Hematopoietic multipotent progenitor cell treated with erythropoietin and hydrocortisone succinate and interleukin-3 and kit ligand, for 15 days (in vitro differentiated cells): ENCODE data around the gene CDK5RAP2.
"Not testable (repeated sequence)": the region's sequence is repeated elsewhere in the genome, so short reads cannot be mapped to it uniquely, and the experiment has no call there.

Experiments
- DNase-seq: peaks from one replicate; pipeline ENCODE4 v3.0.0-alpha.2; 2015; ENCODE audit warnings: low spot score

Gene CDK5RAP2

DNA sequence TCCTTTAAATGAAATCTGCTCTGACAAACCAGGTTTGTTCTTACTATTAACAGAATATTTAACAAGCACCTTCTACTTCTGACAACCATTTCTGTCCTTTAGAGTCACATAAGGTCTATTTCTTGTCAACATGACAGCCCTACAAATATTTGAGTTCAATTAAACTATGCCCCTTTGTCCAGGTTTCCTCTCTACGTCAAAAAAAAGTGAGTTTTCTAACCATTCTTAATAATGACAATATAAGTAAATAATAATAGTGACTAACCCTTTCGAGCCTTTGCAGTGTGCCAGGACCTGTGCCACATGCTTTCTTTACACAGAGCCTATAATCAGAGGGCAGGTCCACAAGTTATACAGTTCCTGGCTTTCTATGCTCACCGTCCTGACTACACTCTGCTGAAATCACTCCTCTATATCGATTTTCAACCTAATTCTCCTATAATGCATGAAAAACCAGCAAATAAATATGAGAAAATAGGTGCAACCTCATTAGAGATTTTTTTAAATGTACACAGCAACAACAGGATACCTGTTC is 115.0 kb downstream of the CDK5RAP2 start:
- no peak for DNase-seq

DNA sequence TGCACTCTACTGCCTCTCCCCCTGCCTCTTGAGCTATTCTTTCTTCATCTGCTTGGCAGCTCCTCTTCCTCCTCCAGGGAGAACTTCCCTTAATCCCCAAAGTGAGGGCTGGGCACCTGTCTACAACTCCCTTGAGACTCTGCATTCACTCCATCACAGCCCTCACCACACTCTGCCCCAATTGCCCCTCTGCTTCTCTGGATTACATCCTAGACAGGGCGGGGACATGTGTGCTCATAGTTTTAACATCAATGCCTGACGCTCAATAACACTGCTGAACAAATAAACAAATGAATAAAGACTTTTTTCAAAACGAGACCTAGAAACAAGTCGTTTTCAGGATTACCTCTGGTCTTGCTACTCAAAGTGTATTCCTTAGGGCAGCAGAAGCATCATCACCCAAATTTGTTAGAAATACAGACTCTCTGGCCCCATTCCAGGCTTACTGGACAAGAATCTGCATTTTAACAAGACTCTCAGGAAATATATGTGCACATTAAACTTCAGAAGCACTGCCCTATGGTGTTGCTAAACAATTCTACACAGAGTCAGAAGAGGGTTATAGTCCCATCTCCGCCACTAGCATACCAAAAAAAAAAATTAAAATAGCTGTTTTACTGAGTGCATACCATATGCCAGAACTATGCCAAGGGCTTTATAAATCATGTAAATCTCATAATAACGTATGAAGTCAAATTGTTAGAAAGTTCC is 115.6 kb downstream of the CDK5RAP2 start:
- no peak for DNase-seq

DNA sequence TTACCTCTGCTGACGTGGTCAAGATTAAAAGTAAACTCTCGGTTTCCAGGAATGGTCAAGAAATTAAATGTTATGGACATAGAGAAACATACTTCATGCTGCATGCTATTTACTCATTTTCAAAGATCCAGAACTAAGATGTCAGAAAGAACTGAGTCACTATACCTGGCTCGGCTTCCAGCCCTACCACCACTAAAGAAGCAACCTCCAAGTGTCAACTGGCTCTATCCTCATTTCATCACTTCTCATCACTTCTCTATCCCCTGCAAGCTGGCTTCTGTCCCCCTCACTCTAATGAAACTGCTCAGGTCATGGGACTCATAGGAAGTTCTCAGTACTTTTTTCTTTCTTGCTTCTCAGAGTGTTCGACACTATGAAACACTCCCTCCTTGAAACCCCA is 116.2 kb downstream of the CDK5RAP2 start:
- peak; percentile 6 for DNase-seq

DNA sequence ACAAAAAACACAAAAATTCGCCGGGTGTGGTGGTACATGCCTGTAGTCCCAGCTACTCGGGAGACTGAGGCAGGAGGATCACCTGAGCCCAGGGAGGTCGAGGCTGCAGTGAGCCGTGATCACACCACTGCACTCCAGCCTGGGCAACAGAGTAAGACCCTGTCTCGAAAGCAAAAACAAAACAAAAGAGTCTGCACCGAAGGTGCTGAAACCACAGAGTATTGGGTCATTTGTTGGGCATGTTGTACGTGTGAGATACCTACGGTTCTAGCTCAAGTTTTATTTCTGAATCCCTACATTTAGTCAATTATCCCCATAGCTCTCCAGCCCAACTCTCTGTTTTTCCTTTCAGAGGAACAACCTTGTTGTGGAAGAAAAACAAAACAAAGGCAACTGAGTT is 118.3 kb downstream of the CDK5RAP2 start:
- DNase-seq: not testable (repeated sequence)

DNA sequence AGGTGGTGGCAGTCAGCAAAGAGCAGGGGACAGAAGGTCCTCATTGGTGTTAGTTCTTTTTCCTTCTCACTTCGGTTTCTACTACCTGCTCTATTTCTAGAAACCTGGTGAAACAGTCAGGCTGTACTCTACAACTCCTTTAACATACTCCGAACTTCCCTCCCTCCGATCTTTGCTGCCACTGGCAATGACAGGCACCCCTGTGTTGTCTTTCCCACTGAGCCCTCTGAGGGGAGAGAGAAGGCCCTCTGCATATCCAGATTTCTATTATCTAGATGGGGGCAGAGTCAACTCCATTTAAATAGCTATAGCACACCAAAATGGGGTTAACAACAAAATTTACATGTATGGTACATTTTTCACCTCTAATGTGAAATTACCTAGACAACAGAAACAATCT is 123.7 kb downstream of the CDK5RAP2 start:
- no peak for DNase-seq

DNA sequence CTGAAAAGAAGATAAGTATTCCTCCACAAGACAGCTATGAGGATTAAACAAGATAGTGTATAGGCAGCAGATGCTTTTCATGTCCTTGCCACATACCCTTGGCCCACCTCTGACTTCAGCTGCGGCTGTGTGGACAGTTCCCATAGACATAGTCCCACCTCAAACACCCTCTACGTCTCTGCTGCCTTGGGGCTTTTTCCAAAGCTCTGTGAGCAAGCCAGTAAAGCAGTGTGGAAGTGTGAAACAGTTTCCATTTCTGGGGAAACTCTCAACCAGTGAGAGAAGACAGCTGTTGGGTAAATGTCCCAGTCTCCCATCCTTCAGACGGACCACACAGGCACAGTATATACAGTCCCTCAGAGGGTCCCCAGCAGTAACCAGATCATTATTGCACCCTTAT is 125.5 kb downstream of the CDK5RAP2 start:
- no peak for DNase-seq

DNA sequence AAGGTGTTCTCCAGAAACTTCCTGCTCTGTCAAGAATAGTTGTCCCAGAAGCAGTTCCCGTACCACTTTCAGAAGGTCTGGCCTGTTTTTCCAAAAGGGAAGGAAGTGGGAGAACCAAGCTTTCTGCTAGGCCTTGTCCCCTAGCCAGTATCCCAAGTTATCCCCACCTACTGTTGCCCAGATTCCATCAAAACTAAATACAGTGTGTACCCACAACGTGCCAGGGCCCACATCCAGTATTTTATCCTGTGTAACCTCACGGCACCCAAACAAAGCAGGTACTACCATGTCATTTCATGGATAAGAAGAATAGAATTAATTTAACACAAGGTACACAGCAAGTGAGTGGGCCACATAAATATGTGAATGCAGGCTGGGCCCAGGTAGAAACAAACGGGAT is 126.2 kb downstream of the CDK5RAP2 start:
- DNase-seq: no peak

DNA sequence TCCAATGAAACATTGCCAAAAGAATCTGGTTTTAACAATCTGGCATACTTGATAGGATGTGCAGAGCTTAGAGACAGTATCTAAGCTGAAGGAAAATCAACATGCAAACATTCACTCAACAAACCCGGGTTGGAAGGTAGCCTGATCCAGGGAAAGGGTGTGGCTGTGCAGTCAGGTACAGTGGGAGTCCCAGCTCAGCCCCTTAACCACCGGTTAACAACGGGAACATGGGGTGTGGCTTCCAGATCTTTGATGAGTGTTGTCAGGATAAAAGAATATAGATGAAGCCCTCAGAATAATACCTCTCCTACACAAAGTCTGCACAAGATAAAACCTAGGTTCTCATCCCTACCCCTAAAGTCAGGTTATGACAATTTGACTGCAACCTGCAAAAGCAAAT is 127.3 kb downstream of the CDK5RAP2 start:
- no peak for DNase-seq

DNA sequence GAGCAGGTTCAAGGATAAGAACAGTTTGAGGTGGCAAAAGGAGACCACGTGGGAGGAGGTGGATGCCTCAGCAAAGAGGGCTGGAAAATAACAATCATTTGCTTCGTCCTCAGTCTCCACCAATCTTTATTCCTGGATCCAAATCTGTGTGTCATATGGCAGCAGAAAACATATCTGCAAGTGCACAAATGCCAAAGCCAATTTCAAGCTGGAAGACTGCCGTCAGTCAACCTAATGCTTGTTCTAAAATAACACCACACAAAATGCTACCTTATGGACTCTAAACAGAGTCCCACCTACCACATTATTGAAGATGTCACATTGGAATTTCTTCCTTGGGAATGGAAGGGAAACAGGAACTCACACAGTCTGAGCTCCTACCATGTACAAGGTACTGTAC is 129.1 kb downstream of the CDK5RAP2 start:
- DNase-seq: no peak

DNA sequence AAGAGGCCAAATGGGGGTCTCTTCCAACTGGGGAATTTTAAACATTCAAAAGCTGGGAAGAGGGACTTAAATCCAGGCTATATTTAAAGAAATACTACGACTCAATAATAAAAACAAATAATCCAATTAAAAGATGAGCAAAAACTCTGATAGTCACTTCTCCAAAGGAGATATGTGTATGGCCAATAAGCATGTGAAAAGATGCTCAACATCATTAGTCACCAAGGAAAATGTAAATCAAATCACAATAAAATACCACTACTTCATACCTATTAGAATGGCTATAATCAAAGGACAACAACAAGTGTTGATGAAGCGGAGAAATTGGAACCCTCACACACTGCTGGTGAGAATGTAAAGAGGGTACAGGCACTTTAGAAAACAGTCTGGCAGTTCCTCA is 130.4 kb downstream of the CDK5RAP2 start:
- DNase-seq: no peak

DNA sequence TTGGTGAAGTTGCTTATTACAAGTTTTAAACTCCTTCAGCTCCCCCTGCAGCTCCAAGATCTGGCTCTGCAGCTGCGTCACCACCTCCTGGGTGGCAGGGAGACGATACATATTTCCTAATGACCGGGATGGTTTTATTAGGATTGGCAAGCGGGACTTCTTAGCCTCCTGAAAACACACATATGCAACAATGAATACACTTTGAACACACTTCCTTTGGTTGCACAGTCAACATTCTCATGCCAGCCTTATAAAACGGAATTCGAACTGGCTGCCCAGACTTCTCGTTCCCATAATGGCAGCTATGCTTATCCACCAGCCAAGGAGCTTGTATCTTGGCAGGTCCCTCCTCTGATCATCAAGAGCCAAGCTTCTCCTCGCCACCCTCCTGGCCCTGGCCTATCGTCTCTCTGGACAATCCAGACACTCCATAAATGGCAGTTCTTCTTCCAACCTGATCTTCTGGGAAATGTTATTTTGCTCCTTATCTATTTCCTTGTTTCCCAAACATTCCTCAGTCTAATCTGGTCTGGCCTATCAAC is 131.9 kb downstream of the CDK5RAP2 start:
- no peak for DNase-seq

DNA sequence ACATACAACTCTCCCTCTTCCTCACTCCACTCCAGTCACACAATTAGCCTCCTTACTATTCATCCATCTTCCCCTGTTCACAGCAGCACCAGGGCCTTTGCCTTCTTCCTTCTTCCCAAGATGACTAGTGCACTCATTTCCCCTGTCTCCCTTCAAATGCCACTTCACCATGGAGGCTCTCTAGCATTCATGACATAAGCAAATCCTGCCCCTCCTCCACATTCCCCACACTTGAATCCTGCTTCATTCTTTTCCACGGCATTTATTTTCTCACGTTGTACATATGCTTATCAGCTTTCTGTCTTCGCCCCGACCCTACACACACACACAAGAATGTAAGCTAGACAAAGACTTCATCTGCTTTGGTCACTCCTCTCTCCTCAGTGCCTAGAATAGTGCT is 133.3 kb downstream of the CDK5RAP2 start:
- DNase-seq: no peak

DNA sequence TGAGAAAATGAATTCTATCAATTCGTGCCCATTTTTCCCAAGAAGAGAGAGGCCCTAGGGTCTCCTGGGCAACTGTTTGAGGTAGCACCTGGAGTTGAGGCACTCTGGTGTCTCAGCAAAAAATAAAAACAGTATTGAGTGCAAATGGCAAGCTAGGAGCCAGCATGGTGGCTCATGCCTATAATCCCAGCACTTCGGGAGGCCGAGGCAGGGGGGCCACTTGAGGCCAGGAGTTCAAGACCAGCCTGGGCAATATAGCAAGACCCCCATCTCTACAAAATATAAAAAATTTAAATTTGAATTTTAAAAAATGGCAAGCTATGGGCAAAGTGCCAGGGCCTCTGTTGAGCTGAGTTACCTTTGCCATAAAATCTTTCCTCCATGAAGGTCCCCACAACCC is 136.0 kb downstream of the CDK5RAP2 start:
- DNase-seq: no peak

DNA sequence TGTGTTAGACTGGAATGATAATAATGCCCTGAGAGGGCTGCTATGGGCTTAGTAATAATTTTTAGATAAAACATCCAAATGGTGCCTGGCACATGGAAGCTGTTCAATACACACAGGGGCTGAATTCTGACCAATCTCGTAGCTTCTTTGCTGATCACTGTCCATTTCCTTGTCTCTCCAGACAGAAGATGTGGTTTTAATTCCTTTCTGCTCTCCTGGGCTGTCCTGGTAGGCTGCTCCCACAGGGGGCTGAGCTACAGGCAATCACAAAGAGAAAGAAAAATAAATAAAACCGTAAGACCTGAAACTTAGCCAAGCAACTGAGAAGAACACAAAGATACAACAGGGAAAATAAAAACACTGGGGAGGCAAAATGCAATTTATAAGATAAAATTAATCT is 136.5 kb downstream of the CDK5RAP2 start:
- no peak for DNase-seq

DNA sequence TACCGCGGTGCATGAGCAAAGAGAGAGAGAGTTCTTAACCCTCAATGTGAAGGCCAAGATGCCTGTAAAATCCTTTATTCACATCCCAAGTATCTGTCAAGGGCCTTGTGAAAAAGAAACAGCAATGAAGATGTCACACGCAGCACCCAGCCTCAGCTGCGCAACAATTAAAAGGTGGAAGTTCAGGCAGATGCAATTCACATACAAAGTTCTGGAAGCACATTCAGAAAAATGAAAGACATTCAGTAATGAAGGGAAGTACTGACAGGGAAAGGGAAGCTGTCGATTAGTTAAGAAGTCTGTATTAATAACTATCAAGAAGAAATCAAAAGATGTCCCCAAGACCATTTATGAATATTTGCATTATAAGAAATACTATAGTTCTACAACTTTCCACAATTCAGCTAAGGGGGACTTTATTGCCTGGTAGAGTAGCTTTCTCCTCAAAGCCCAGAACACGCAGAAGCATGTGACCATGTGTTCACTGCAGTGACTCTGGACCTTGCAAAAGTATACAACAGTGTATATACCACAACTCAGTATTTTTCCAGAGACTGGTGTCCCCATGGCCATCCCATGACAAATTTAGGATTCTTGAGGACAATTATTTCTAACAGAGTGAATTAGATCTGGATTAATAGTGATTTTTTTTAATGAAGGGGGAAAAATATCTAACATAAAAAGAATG is 137.5 kb downstream of the CDK5RAP2 start:
- no peak for DNase-seq

DNA sequence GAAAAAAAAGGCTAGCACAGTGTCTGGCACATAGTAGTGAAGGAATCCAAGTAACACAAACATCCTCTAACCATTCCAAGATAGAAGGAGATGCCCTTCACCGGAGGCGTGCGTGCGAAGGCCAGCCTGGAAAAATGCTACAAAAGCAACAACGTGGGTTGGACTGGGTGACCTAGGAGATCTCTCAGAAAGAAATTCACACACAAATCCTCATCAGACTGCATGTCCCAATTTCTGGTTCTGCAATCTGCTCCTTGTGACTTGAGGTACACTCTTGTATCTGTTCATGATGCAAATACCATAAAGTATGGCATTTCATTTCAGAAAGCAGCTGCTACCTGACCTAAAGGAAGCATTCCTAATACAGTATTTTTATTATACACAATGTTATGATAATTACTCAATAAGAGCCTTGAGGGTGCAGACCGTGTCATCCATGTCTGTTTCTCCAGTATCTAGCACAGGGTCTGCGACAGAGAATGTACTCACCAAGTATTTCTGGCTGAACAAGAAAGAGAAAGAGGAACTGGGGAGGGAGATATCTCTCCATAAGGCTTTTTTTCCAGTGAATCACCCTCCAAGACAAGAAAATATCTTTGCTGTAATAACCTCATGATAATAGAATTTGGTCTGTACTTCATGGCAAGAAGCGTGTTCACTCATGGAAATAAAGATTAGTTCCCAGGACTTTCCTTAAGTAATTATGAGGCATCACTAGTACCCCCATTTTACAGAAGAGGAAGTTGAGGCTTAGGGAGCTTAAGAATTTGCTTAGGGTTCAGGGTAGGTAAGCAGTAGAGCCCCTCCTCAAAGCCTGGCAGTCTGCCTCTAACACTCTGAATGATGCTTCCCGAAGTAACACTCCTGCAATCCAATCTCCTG is 138.3 kb downstream of the CDK5RAP2 start:
- DNase-seq: no peak

DNA sequence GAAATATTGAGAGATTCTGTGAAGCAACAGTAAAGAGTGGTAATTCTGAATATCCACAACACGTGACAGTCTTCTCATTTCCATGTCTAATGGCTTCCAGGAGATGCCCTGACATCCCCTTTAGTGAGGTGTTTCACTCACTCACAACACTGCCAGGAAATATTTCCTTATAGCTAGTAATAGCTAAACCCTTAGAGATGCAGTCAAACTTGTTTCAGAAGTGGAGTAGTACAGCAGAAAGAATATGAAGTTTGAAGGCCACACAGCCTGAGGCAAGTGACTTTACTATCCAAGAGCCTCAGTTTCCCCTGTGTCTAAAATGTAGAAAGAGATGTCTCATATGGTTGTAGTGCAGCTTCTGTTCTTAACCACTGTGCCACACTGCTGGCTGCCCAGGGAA is 139.2 kb downstream of the CDK5RAP2 start:
- DNase-seq: no peak

DNA sequence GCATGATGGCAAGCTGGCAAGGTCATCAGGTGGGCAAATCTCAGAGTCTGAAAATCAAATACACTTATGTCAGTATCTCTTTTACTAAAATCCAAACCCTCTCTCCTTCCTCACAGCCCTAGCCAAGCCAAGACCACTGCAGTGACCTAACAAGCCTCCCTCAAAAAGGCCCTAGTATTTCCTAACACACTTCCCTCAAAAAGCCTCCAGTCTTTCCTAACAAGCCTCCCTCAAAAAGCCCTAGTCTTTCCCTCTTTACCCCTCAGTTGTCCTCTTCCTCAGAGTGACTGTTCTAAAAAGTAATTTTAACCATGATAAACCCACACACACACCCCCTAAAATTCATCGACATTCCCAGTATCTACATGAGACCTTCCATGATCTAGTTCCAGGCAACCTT is 140.0 kb downstream of the CDK5RAP2 start:
- DNase-seq: no peak

DNA sequence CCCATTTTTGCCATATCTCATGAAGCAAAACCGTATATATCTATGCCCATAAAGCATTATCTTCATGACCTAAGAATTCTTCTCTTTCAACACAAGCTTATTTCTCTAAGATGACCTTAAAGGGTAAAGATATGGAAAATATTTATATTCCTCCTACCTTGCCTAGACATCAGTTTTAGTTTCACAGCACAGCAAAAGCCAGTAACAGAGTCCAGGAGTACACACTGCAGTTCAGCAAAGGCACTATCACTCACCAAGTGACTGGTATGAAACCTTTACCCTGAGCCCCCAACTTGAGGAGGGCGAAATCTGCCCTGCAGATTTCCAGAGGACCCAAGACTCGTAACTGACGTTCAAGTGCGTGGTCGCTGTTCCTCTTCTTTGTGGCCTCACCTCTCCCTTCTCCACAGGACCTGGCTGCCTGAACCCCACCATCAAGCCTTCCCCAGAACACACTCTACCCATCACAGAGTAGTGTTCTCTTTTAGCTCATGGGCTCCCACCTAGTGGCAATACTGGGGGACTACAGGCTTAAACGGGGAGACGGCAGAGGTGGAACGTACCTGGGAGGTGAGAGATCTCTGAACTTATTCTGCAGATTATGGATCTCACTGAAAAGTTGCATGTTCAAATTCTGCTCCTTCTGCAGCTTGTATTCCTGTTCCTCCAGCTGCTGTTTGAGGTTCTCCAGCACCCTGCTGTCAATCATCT is 141.0 kb downstream of the CDK5RAP2 start:
- DNase-seq: peak; percentile 15

DNA sequence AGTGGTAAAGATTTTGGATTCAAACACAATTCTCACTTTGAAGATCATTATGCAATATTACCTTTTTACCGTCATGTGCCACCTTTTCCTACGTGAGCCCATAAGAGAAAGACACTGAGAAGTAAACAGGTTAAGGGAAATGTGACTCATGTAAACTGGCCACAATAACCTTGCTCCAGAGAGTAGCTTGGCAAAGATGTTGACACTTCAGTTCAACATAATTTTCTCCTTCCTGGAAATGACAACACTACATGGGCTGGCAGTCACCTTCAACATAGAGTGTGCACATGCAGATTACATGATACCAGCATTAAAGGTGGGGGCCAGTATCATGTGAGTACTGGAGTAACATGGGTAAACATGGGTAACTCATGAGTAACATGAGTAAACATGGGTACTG is 141.9 kb downstream of the CDK5RAP2 start:
- DNase-seq: no peak

DNA sequence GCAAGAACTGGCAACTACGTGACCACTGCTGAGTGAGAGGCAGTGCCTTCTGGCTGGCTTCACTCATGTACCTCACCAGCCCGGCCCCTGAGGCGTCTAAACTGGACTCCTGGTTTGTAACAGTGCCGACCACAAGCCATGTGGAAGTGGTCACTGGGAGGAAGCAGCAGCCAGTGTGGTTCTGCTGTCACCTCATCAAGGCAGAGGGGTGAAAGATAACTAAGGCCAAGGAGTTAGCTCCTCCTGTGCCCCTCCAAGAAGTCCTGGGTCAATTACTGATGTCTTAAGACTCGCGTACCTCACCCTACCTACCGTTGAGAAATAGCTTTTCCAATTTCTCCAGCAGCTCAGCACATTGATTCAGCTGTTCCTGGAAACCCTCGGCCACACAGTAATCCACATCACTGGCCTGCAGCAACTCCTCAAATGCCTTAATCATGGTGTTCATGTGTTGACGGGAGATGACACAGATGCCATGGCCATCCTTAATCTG is 142.9 kb downstream of the CDK5RAP2 start:
- no peak for DNase-seq

DNA sequence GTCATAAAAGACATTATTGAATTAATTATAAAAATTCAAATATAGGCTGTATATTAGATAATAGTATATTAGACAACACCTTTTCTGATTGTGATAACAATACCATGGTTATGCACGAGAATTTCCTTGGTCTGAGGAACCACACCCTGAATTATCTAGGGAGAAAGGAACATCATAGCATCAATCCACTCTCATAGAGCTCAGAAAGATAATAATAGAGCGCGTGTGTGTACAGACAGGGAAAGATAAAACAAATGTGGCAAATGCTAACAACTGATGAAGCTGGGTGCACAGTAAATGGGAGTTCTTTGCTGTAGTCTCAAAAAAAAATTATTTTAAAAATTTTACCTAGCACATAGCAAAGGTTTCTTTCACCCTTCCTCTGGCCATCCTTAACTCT is 143.5 kb downstream of the CDK5RAP2 start:
- DNase-seq: no peak
